Mesendoderm (in vitro differentiated cells): ENCODE results near the gene PLIN4.

Experiments used
- DNase-seq: peaks from one replicate; pipeline ENCODE4 v3.0.0; 2013
- H2AK5ac ChIP-seq: 2 replicates; pipeline ENCODE4 v1.6.1; 2013; ENCODE audit warnings: low read length, inconsistent platforms
- H2BK120ac ChIP-seq: 2 replicates; pipeline ENCODE4 v1.6.1; 2013; ENCODE audit warnings: low read depth, mild to moderate bottlenecking, low read length, moderate library complexity, mixed read lengths
- H2BK15ac ChIP-seq: replicated peaks from 2 replicates; pipeline ENCODE4 v1.6.1; 2013; ENCODE audit warnings: low read depth, mild to moderate bottlenecking, moderate library complexity
- H2BK5ac ChIP-seq: 2 replicates; pipeline ENCODE4 v1.6.1; 2013; ENCODE audit warnings: low read length, inconsistent platforms
- H3K18ac ChIP-seq: 2 replicates; pipeline ENCODE4 v1.6.1; 2013; ENCODE audit warnings: mild to moderate bottlenecking, low read length, mixed read lengths
- H3K23ac ChIP-seq: one replicate; pipeline ENCODE4 v1.6.1; 2013; ENCODE audit warnings: low read length
- H3K27ac ChIP-seq: 2 replicates; pipeline ENCODE4 v1.5.1; 2013; ENCODE audit warnings: low read depth, mild to moderate bottlenecking, inconsistent platforms, low read length, moderate library complexity
- H3K27me3 ChIP-seq: 2 replicates; pipeline ENCODE4 v1.6.1; 2013; ENCODE audit warnings: low read length, control low read depth, mild to moderate bottlenecking, inconsistent platforms; ENCODE audit not compliant: insufficient read depth, poor library complexity
- H3K36me3 ChIP-seq: 2 replicates; pipeline ENCODE4 v1.6.1; 2013; ENCODE audit warnings: low read length, inconsistent platforms; ENCODE audit not compliant: control insufficient read depth, insufficient read depth
- H3K4ac ChIP-seq: one replicate; pipeline ENCODE4 v1.6.1; 2013; ENCODE audit warnings: low read depth, mild to moderate bottlenecking, low read length, moderate library complexity
- H3K4me1 ChIP-seq: 2 replicates; pipeline ENCODE4 v1.6.1; 2013; ENCODE audit warnings: low read depth, low read length, inconsistent platforms; ENCODE audit not compliant: control insufficient read depth
- H3K4me2 ChIP-seq: 2 replicates; pipeline ENCODE4 v1.6.1; 2013; ENCODE audit warnings: low read length
- H3K4me3 ChIP-seq: 2 replicates; pipeline ENCODE4 v1.5.1; 2013; ENCODE audit warnings: mild to moderate bottlenecking, low read length
- H3K56ac ChIP-seq: one replicate; pipeline ENCODE4 v1.6.1; 2013; ENCODE audit warnings: low read length
- H3K79me1 ChIP-seq: 2 replicates; pipeline ENCODE4 v1.6.1; 2013; ENCODE audit warnings: low read length, inconsistent platforms
- H3K79me2 ChIP-seq: 2 replicates; pipeline ENCODE4 v1.6.1; 2013; ENCODE audit warnings: mild to moderate bottlenecking, low read length; ENCODE audit not compliant: control insufficient read depth, insufficient read depth
- H3K9ac ChIP-seq: 2 replicates; pipeline ENCODE4 v1.6.1; 2013; ENCODE audit warnings: low read length, inconsistent platforms
- H4K5ac ChIP-seq: one replicate; pipeline ENCODE4 v1.6.1; 2013; ENCODE audit warnings: low read length
- H4K8ac ChIP-seq: one replicate; pipeline ENCODE4 v1.6.1; 2013; ENCODE audit warnings: low read depth, mild to moderate bottlenecking, control low read depth, low read length, moderate library complexity
- WGBS: extraction: QIAGEN DNeasy Blood & Tissue Kit; methylation state at CpG from one replicate; pipeline ENCODE4 v1.1.7; 2013; ENCODE audit warnings: low lambda C conversion rate, missing lambda C conversion rate; ENCODE audit not compliant: insufficient coverage; ENCODE audit errors: extremely low coverage; 5-methylcytosine and 5-hydroxymethylcytosine counted together

The PLIN4 gene

DNA sequence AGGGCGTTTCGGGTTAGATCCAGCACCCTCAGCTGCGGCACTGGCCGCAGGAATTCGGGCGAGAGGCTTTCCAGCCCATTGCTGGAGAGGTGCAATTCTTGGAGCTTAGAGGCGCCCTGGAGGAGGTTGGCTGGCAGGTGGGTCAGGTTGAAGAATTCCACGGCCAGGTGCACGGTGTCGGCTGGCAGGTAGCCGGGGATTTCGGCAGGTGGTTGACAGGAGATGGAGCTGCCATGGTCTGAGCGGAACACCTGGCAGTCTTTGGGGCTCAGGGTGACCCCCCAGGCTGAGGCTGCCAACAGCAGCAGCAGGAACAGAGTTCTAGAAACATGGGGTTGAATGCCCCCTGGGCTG, 20.3 kb upstream of the PLIN4 start:
- Histone ChIP-seq H3K79me2 (no peaks in the 10 kb centered on the region), H3K27me3 (no peaks in the 10 kb centered on the region), H4K8ac (no peak overlapping the region), H3K36me3 (no peaks in the 10 kb centered on the region), H3K4ac (no peak overlapping the region), H2AK5ac (no peak overlapping the region), H3K4me3 (no peak overlapping the region), H2BK120ac (no peak overlapping the region), H3K23ac (no peak overlapping the region), H2BK5ac (no peak overlapping the region), H3K4me2 (no peak overlapping the region), H3K18ac (no peak overlapping the region), H3K27ac (no peak overlapping the region), H3K56ac (no peak overlapping the region), H3K4me1 (no peaks in the 10 kb centered on the region), H3K9ac (no peak overlapping the region), H2BK15ac (no peak overlapping the region), H4K5ac (no peak overlapping the region), H3K79me1 (no peaks in the 10 kb centered on the region)
- no peak for DNase-seq
- no CpG with 5 or more reads among the region's 13 CpGs for WGBS

DNA sequence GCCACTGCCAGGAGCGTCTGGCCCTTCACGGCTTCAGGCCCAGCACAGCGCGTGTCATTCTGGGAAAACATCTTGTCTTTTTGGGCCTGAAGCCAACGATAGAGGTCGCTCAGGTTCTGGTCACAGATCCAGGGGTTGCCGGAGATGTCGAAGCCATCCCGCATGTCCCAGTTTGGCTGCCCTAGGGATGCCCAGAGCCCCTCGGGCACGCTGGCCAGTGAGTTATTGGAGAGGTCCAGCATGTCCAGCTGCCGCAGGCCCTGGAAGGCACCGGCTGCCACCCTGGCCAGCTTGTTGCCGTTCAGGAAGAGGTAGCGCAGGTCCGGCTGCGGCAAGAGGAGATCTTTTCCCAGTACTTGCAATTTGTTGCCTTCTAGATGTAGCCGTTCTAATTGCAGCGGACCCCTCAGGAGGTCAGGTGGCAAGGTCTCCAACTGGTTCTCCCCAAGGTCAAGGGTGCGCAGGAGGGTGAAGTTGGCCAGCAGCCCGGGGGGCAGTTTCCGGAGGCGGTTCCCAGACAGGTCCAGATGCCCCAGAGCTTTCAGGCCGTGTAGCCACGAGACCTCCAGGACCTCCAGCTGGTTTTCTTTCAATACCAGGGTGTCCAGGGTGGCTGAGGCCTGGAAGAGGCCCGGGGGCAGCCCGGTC, 19.8 kb upstream of the PLIN4 start:
- no peaks in the 10 kb centered on the region for H3K4me1 ChIP-seq
- H4K5ac ChIP-seq, result no peak overlapping the region
- H2BK5ac ChIP-seq, result no peak overlapping the region
- no peak overlapping the region for H3K27ac ChIP-seq
- H3K9ac ChIP-seq, result no peak overlapping the region
- H3K4ac ChIP-seq, result no peak overlapping the region
- H3K56ac ChIP-seq, result no peak overlapping the region
- no peak overlapping the region for H3K4me2 ChIP-seq
- no peak overlapping the region for H2BK15ac ChIP-seq
- H2AK5ac ChIP-seq, result no peak overlapping the region
- no CpG with 5 or more reads among the region's 27 CpGs for WGBS
- no peaks in the 10 kb centered on the region for H3K27me3 ChIP-seq
- no peak overlapping the region for H4K8ac ChIP-seq
- no peaks in the 10 kb centered on the region for H3K79me2 ChIP-seq
- H3K79me1 ChIP-seq, result no peaks in the 10 kb centered on the region
- H3K18ac ChIP-seq, result no peak overlapping the region
- H3K23ac ChIP-seq, result no peak overlapping the region
- H3K4me3 ChIP-seq, result no peak overlapping the region
- peak; percentile 57 for DNase-seq
- no peaks in the 10 kb centered on the region for H3K36me3 ChIP-seq
- H2BK120ac ChIP-seq, result no peak overlapping the region

DNA sequence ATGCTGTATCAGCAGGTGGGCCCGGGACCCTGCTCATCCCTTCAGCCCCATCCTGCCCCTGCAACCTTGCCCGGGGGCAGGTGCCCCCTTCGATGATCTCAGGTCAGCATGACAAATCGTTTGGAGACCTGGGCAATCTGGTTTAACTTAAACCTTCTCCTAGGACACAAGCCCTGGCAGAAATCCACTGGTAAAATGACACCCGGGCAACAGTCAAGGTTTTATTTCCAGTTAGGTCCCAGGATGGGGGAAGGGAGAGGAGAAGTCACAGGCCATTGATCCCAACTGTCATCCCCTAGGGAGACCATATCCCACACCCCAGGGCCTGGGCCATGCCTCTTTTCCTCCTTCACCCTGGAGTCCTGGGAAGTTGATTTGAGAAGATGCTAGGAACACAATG, 18.5 kb upstream of the PLIN4 start:
- no peak overlapping the region for H4K8ac ChIP-seq
- no peak for DNase-seq
- H3K79me1 ChIP-seq, result no peaks in the 10 kb centered on the region
- no peak overlapping the region for H3K4me3 ChIP-seq
- no CpG with 5 or more reads among the region's 5 CpGs for WGBS
- H3K9ac ChIP-seq, result no peak overlapping the region
- H3K56ac ChIP-seq, result no peak overlapping the region
- H2BK120ac ChIP-seq, result no peak overlapping the region
- no peak overlapping the region for H2AK5ac ChIP-seq
- H3K4me2 ChIP-seq, result no peak overlapping the region
- no peaks in the 10 kb centered on the region for H3K36me3 ChIP-seq
- no peaks in the 10 kb centered on the region for H3K79me2 ChIP-seq
- H4K5ac ChIP-seq, result no peak overlapping the region
- no peaks in the 10 kb centered on the region for H3K4me1 ChIP-seq
- no peak overlapping the region for H3K27ac ChIP-seq
- H3K18ac ChIP-seq, result no peak overlapping the region
- H3K4ac ChIP-seq, result no peak overlapping the region
- no peak overlapping the region for H2BK15ac ChIP-seq
- H2BK5ac ChIP-seq, result no peak overlapping the region
- H3K27me3 ChIP-seq, result no peaks in the 10 kb centered on the region
- H3K23ac ChIP-seq, result no peak overlapping the region

DNA sequence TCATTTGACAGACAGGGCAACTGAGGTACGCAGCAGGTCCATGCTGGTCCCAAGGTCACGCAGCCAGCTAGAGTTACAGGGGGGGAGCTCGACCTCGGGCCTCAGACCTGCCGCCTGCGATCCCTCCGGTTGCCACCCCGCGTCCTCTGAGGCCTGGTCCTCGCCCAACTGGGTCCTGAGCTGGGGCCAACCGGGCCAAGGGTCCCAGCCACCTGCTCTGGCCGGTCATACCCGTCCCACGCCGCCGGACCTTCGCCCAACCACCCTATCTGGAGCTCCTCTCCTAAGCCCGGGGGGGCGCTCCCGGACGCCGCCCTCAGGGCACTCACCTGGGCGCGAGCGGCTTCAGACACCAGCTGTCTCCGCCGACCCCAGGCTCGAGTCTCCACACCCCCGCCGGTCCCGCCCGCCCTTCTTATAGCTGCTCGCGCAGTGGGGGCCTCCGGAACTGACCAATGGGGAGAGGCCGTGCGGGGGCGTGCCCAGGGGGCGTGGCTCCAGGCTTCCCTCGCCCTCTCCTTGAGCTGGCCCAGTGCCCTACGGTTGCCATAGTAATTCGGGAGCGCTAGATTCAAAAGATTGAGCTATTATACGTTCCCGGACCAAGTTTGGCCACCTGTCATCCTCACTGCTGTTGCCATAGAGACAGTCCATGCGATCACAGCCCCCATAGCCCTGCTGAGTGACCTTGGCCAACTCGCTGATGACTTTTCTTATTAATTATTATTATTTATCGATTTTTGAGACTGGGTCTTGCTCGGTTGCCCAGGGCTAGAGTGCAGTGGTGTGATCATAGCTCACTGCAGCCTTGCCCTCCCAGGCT, 16.8 kb upstream of the PLIN4 start, which contains the start of gene PLIN5:
TSS of gene PLIN5 (minus strand) at position 389 of the 823 bp plus-strand sequence. CDS start 1,150 bp downstream, outside the sequence.
- H3K4me3 ChIP-seq, result no peak within 1 kb of the TSS
- H2AK5ac ChIP-seq, result no peak within 1 kb of the TSS

DNA sequence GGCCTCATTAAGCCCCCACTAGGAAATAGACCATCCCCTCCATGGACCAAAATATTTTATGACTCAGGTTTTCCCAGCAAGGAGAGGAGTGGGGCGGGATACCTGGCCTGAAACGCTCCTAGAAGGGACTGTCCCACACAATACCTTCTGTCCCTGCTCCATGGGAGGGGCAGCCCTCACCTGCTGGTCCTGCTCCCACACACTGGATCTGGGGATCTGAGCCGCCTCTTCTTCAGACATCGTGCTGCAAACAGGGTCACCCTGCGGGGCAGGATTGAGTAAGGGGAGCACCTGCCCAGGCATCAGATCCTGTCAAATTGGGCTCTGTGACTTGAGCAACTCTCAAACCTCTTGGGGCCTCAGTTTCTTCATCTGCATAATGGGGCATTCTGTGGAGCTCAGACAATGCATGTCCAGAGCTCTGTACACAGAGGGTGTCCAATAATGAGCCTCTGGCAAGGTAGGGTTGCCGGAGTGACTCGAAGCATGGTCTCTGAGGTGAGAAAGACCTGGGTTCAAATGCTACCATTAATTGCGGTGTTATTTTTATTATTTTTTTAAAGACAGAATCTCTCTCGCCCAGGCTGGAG, 15.6 kb upstream of the PLIN4 start:
- Histone ChIP-seq H3K18ac (no peak overlapping the region), H3K23ac (no peak overlapping the region), H3K4me2 (no peak overlapping the region), H3K4ac (no peak overlapping the region), H3K36me3 (no peaks in the 10 kb centered on the region), H3K79me2 (no peaks in the 10 kb centered on the region), H3K27ac (no peak overlapping the region), H3K27me3 (no peaks in the 10 kb centered on the region), H3K9ac (no peak overlapping the region), H2AK5ac (no peak overlapping the region), H2BK120ac (no peak overlapping the region), H3K4me3 (no peak overlapping the region), H4K8ac (no peak overlapping the region), H3K4me1 (no peaks in the 10 kb centered on the region), H2BK15ac (no peak overlapping the region), H4K5ac (no peak overlapping the region), H3K79me1 (no peaks in the 10 kb centered on the region), H2BK5ac (no peak overlapping the region), H3K56ac (no peak overlapping the region)
- DNase-seq, result no peak
- no CpG with 5 or more reads among the region's 9 CpGs for WGBS

More for the DNA sequence above, 16.8 kb upstream of the PLIN4 start, which contains the start of gene PLIN5:
- no peak within 1 kb of the TSS for H3K4ac ChIP-seq
- no peak within 1 kb of the TSS for H3K18ac ChIP-seq
- H3K79me2 ChIP-seq, result no peaks in the 10 kb centered on the region
- H4K8ac ChIP-seq, result no peak within 1 kb of the TSS
- no peaks in the 10 kb centered on the region for H3K79me1 ChIP-seq
- no peak within 1 kb of the TSS for H3K56ac ChIP-seq
- no peak within 1 kb of the TSS for H3K23ac ChIP-seq
- no peaks in the 10 kb centered on the region for H3K36me3 ChIP-seq
- H3K9ac ChIP-seq, result no peak within 1 kb of the TSS
- no peak within 1 kb of the TSS for H4K5ac ChIP-seq
- peak; percentile 92 for DNase-seq
- H2BK15ac ChIP-seq, result no peak within 1 kb of the TSS
- H3K4me1 ChIP-seq, result no peaks in the 10 kb centered on the region
- H3K27me3 ChIP-seq, result no peaks in the 10 kb centered on the region
- H2BK5ac ChIP-seq, result no peak within 1 kb of the TSS
- H3K4me2 ChIP-seq, result peak within 1 kb of the TSS; percentile 31
- H3K27ac ChIP-seq, result no peak within 1 kb of the TSS
- H2BK120ac ChIP-seq, result no peak within 1 kb of the TSS
- WGBS, result no CpG with 5 or more reads among the region's 49 CpGs
